Measurements from ENCODE around the gene ABITRAM. TPM values are rescaled to one million over a fixed set of nuclear protein-coding genes. Genes with fewer than 3 reads are reported as not detected.

The ABITRAM gene
- polyA plus RNA-seq, 1 donor from 2014 or later, result 19.9 TPM

DNA sequence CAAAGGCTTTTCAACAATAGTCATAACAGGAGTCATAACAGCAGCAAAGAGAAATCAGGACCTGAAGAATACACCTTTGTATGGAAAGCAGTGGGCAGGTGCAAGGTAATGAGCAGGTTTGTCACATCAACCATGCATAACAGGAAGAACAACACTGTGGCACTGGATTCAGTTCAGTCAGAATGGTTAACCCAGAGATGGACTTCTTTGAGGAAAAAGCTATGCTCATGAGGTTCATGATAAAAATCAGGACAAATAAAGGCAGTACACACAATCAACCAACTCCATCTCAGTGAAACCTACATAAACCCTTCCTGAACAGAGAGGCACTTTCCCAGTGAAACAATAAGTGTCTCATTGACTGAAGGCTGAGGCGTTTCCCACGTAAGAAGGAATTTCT, 27.0 kb downstream of the ABITRAM start:
- no peak overlapping the region for H3K9ac ChIP-seq (ENCODE audit: low read length)
- H2AFZ ChIP-seq (ENCODE audit: low read depth, low read length), result no peak overlapping the region
- no peaks in the 10 kb centered on the region for H3K9me2 ChIP-seq (ENCODE audit: insufficient read depth, low read length)
- no peaks in the 10 kb centered on the region for H3K36me3 ChIP-seq (ENCODE audit: insufficient read depth, low read length)
- no peaks in the 10 kb centered on the region for H4K20me1 ChIP-seq (ENCODE audit: insufficient read depth)
- H3K4me2 ChIP-seq (ENCODE audit: low read length), result no peak overlapping the region
- no peak overlapping the region for H3K27ac ChIP-seq (ENCODE audit: low read length)
- no peak for TF ChIP-seq RAD21 (conservative IDR thresholded peaks at IDR 0.05)
- TF ChIP-seq, protein P1, sequence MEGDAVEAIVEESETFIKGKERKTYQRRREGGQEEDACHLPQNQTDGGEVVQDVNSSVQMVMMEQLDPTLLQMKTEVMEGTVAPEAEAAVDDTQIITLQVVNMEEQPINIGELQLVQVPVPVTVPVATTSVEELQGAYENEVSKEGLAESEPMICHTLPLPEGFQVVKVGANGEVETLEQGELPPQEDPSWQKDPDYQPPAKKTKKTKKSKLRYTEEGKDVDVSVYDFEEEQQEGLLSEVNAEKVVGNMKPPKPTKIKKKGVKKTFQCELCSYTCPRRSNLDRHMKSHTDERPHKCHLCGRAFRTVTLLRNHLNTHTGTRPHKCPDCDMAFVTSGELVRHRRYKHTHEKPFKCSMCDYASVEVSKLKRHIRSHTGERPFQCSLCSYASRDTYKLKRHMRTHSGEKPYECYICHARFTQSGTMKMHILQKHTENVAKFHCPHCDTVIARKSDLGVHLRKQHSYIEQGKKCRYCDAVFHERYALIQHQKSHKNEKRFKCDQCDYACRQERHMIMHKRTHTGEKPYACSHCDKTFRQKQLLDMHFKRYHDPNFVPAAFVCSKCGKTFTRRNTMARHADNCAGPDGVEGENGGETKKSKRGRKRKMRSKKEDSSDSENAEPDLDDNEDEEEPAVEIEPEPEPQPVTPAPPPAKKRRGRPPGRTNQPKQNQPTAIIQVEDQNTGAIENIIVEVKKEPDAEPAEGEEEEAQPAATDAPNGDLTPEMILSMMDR (IDR thresholded peaks at IDR 0.05; ENCODE audit: poor library complexity, severe bottlenecking), result no peak
- TF ChIP-seq, protein P2, sequence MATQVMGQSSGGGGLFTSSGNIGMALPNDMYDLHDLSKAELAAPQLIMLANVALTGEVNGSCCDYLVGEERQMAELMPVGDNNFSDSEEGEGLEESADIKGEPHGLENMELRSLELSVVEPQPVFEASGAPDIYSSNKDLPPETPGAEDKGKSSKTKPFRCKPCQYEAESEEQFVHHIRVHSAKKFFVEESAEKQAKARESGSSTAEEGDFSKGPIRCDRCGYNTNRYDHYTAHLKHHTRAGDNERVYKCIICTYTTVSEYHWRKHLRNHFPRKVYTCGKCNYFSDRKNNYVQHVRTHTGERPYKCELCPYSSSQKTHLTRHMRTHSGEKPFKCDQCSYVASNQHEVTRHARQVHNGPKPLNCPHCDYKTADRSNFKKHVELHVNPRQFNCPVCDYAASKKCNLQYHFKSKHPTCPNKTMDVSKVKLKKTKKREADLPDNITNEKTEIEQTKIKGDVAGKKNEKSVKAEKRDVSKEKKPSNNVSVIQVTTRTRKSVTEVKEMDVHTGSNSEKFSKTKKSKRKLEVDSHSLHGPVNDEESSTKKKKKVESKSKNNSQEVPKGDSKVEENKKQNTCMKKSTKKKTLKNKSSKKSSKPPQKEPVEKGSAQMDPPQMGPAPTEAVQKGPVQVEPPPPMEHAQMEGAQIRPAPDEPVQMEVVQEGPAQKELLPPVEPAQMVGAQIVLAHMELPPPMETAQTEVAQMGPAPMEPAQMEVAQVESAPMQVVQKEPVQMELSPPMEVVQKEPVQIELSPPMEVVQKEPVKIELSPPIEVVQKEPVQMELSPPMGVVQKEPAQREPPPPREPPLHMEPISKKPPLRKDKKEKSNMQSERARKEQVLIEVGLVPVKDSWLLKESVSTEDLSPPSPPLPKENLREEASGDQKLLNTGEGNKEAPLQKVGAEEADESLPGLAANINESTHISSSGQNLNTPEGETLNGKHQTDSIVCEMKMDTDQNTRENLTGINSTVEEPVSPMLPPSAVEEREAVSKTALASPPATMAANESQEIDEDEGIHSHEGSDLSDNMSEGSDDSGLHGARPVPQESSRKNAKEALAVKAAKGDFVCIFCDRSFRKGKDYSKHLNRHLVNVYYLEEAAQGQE (IDR thresholded peaks at IDR 0.05; ENCODE audit: borderline replicate concordance), result no peak
- no peak for TF ChIP-seq SMC3 (conservative IDR thresholded peaks at IDR 0.05; ENCODE audit: poor library complexity)
- no peak for TF ChIP-seq TAF1 (IDR thresholded peaks at IDR 0.05; ENCODE audit: low read depth)
- TF ChIP-seq EP300 (conservative IDR thresholded peaks at IDR 0.05; ENCODE audit: poor library complexity, severe bottlenecking), result no peak
- TF ChIP-seq POLR2AphosphoS5 (IDR thresholded peaks at IDR 0.05), result no peak
- H3K27me3 ChIP-seq (ENCODE audit: insufficient read depth, low read depth, low read length), result no peaks in the 10 kb centered on the region
- H3K9me3 ChIP-seq (ENCODE audit: low read length), result no peaks in the 10 kb centered on the region
- no peaks in the 10 kb centered on the region for H3F3A ChIP-seq (ENCODE audit: insufficient read depth, low read length, poor library complexity, severe bottlenecking)
- no peak overlapping the region for H3K4me3 ChIP-seq (ENCODE audit: low read length)
- H3K79me2 ChIP-seq (replicated peaks; ENCODE audit: insufficient read depth, low read length), result no peaks in the 10 kb centered on the region

DNA sequence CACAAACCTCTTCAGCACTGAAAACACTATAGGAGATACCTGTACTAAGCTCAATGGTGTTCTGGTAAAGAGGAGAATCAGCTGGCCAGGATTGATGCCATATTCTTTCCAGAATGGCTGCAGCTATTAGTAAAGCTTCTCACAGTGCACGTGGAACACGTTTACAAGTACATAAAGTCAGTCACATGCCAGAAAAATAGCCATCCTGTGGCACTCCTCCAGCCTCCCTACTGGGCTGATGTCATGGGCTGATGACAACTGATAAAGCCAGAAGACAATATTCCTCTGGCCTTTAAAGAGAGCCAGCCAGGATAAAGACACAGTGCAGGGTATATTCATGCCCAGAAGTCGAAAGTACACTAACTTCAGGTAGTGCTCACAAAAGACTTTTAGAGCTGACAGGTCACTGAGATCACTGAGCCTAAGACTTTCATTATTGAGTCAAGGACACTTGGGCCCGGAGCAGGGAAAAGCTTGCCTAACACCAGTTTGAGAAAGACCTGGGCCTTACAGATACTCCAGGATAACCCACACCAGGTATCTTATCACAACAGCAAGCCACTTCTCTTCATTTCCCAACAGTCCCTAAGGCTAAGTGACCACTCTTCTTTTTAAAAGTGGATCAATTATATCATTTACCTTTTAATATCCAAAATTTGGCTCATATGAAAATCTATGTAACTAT, 29.4 kb downstream of the ABITRAM start:
- no peak overlapping the region for H3K4me2 ChIP-seq (ENCODE audit: low read length)
- H3K27ac ChIP-seq (ENCODE audit: low read length), result no peak overlapping the region
- H3K9ac ChIP-seq (ENCODE audit: low read length), result no peak overlapping the region

More for the DNA sequence above, 29.4 kb downstream of the ABITRAM start:
- H3K9me2 ChIP-seq (ENCODE audit: insufficient read depth, low read length), result no peaks in the 10 kb centered on the region
- H3K36me3 ChIP-seq (ENCODE audit: insufficient read depth, low read length), result no peaks in the 10 kb centered on the region
- H3K9me3 ChIP-seq (ENCODE audit: low read length), result no peaks in the 10 kb centered on the region
- no peak overlapping the region for H3K4me3 ChIP-seq (ENCODE audit: low read length)
- no peaks in the 10 kb centered on the region for H4K20me1 ChIP-seq (ENCODE audit: insufficient read depth)
- H3K27me3 ChIP-seq (ENCODE audit: insufficient read depth, low read depth, low read length), result no peaks in the 10 kb centered on the region
- TF ChIP-seq MXI1 (conservative IDR thresholded peaks at IDR 0.05; ENCODE audit: poor library complexity, severe bottlenecking) (no peak), TAF1 (IDR thresholded peaks at IDR 0.05; ENCODE audit: low read depth) (no peak), EZH2 (IDR thresholded peaks at IDR 0.05; ENCODE audit: borderline replicate concordance, insufficient read depth, low read length, poor library complexity, severe bottlenecking) (no peak), EP300 (conservative IDR thresholded peaks at IDR 0.05; ENCODE audit: poor library complexity, severe bottlenecking) (no peak), SMC3 (conservative IDR thresholded peaks at IDR 0.05; ENCODE audit: poor library complexity) (no peak)
- TF ChIP-seq, protein P1 (IDR thresholded peaks at IDR 0.05; ENCODE audit: poor library complexity, severe bottlenecking), result no peak
- TF ChIP-seq, protein P2 (IDR thresholded peaks at IDR 0.05; ENCODE audit: borderline replicate concordance), result no peak
- H3F3A ChIP-seq (ENCODE audit: insufficient read depth, low read length, poor library complexity, severe bottlenecking), result no peaks in the 10 kb centered on the region
- H3K79me2 ChIP-seq (replicated peaks; ENCODE audit: insufficient read depth, low read length), result no peaks in the 10 kb centered on the region
- no peak overlapping the region for H2AFZ ChIP-seq (ENCODE audit: low read depth, low read length)
